ENCODE data around the gene E2F2.
A peak's percentile ranks its signal among the peaks of the same experiment; 100 is the strongest.

E2F2 gene

GRCh38 chr1:23562137-23562876 lies 31.3 kb upstream of the E2F2 start (continued):
- TF ChIP-seq, protein P1, sequence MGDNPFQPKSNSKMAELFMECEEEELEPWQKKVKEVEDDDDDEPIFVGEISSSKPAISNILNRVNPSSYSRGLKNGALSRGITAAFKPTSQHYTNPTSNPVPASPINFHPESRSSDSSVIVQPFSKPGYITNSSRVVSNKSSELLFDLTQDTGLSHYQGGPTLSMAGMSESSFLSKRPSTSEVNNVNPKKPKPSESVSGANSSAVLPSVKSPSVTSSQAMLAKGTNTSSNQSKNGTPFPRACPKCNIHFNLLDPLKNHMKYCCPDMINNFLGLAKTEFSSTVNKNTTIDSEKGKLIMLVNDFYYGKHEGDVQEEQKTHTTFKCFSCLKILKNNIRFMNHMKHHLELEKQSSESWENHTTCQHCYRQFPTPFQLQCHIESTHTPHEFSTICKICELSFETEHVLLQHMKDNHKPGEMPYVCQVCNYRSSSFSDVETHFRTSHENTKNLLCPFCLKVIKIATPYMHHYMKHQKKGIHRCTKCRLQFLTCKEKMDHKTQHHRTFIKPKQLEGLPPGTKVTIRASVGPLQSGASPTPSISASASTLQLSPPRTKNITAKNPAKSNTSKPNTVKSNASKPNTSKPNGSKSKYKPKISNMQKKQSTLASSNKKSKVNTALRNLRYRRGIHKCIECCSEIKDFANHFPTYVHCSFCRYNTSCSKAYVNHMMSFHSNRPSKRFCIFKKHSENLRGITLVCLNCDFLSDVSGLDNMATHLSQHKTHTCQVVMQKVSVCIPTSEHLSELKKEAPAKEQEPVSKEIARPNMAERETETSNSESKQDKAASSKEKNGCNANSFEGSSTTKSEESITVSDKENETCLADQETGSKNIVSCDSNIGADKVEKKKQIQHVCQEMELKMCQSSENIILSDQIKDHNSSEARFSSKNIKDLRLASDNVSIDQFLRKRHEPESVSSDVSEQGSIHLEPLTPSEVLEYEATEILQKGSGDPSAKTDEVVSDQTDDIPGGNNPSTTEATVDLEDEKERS (tag by site-specific recombination; IDR thresholded peaks at IDR 0.05) = no peak
- TF ChIP-seq PRDM6 (tag by site-specific recombination; IDR thresholded peaks at IDR 0.05) (peak; percentile 86; the same call in 1 of the 2 replicates), TRIM28 (IDR thresholded peaks at IDR 0.05; ENCODE audit: borderline replicate concordance, low read length) (no peak), ZBTB11 (tag by site-specific recombination; conservative IDR thresholded peaks at IDR 0.05; ENCODE audit: low read depth) (no peak), ZNF600 (tag by site-specific recombination; IDR thresholded peaks at IDR 0.05) (no peak), ZNF426 (tag by site-specific recombination; IDR thresholded peaks at IDR 0.05) (no peak), ZNF157 (tag by site-specific recombination; IDR thresholded peaks at IDR 0.05) (no peak), ZBTB44 (tag by site-specific recombination; IDR thresholded peaks at IDR 0.05) (no peak), MEIS1 (CRISPR knock-in tag; IDR thresholded peaks at IDR 0.05; ENCODE audit: borderline replicate concordance) (no peak), ZBTB20 (tag by site-specific recombination; IDR thresholded peaks at IDR 0.05) (0 out of 2 replicates have a peak, but pooled peaks have one; percentile 18), ZNF544 (tag by site-specific recombination; IDR thresholded peaks at IDR 0.05) (no peak), ZNF658 (tag by site-specific recombination; IDR thresholded peaks at IDR 0.05) (no peak), KLF9 (tag by site-specific recombination; IDR thresholded peaks at IDR 0.05; ENCODE audit: low read depth) (no peak; the same call in 1 of the 2 replicates), ZNF404 (tag by site-specific recombination; IDR thresholded peaks at IDR 0.05) (no peak), SP7 (tag by site-specific recombination; IDR thresholded peaks at IDR 0.05) (peak; percentile 35; the same call in 1 of the 2 replicates), ZNF2 (tag by site-specific recombination; IDR thresholded peaks at IDR 0.05) (no peak), PRDM1 (tag by site-specific recombination; IDR thresholded peaks at IDR 0.05) (peak; percentile 24; the same call in 1 of the 2 replicates), ZNF629 (tag by site-specific recombination; IDR thresholded peaks at IDR 0.05) (peak; percentile 94), YY1 (tag by site-specific recombination; IDR thresholded peaks at IDR 0.05) (no peak), ZBTB48 (tag by site-specific recombination; IDR thresholded peaks at IDR 0.05) (no peak)
- TF ChIP-seq, protein P2, sequence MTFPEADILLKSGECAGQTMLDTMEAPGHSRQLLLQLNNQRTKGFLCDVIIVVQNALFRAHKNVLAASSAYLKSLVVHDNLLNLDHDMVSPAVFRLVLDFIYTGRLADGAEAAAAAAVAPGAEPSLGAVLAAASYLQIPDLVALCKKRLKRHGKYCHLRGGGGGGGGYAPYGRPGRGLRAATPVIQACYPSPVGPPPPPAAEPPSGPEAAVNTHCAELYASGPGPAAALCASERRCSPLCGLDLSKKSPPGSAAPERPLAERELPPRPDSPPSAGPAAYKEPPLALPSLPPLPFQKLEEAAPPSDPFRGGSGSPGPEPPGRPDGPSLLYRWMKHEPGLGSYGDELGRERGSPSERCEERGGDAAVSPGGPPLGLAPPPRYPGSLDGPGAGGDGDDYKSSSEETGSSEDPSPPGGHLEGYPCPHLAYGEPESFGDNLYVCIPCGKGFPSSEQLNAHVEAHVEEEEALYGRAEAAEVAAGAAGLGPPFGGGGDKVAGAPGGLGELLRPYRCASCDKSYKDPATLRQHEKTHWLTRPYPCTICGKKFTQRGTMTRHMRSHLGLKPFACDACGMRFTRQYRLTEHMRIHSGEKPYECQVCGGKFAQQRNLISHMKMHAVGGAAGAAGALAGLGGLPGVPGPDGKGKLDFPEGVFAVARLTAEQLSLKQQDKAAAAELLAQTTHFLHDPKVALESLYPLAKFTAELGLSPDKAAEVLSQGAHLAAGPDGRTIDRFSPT (tag by site-specific recombination; IDR thresholded peaks at IDR 0.05) = peak; percentile 71
- TF ChIP-seq, protein P3, sequence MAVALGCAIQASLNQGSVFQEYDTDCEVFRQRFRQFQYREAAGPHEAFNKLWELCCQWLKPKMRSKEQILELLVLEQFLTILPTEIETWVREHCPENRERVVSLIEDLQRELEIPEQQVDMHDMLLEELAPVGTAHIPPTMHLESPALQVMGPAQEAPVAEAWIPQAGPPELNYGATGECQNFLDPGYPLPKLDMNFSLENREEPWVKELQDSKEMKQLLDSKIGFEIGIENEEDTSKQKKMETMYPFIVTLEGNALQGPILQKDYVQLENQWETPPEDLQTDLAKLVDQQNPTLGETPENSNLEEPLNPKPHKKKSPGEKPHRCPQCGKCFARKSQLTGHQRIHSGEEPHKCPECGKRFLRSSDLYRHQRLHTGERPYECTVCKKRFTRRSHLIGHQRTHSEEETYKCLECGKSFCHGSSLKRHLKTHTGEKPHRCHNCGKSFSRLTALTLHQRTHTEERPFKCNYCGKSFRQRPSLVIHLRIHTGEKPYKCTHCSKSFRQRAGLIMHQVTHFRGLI (tag by site-specific recombination; IDR thresholded peaks at IDR 0.05) = no peak
- TF ChIP-seq, protein P4, sequence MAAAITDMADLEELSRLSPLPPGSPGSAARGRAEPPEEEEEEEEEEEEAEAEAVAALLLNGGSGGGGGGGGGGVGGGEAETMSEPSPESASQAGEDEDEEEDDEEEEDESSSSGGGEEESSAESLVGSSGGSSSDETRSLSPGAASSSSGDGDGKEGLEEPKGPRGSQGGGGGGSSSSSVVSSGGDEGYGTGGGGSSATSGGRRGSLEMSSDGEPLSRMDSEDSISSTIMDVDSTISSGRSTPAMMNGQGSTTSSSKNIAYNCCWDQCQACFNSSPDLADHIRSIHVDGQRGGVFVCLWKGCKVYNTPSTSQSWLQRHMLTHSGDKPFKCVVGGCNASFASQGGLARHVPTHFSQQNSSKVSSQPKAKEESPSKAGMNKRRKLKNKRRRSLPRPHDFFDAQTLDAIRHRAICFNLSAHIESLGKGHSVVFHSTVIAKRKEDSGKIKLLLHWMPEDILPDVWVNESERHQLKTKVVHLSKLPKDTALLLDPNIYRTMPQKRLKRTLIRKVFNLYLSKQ (tag by site-specific recombination; IDR thresholded peaks at IDR 0.05; ENCODE audit: borderline replicate concordance) = no peak
